Liver (tissue), 9 donors: ENCODE data around the gene ZNF783. TPM values are rescaled to one million over a fixed set of nuclear protein-coding genes. Genes with fewer than 3 reads are reported as not detected.

Source experiments
- DNase-seq: peaks from one replicate; pipeline ENCODE4 v3.0.0-alpha.2; 2017; ENCODE audit warnings: low spot score
- H3K27ac ChIP-seq, 2 donors: one replicate each; pipeline ENCODE4 v1.7.0; 2013; ENCODE audit warnings: inconsistent platforms in 2 of 2, low read length in 2 of 2, control low read depth in 1 of 2, low read depth in 1 of 2, mild to moderate bottlenecking in 1 of 2
- H3K27me3 ChIP-seq, 4 donors: one replicate each; pipeline versions ENCODE4 v1.6.1 to v1.7.0; 2013; ENCODE audit warnings: low read length in 3 of 4, inconsistent platforms in 1 of 4, mild to moderate bottlenecking in 1 of 4, moderate library complexity in 1 of 4; ENCODE audit not compliant: control insufficient read depth in 4 of 4, insufficient read depth in 4 of 4
- H3K36me3 ChIP-seq, 4 donors: one replicate each; pipeline versions ENCODE4 v1.6.1 to v1.7.0; 2013; ENCODE audit warnings: low read length in 3 of 4, mild to moderate bottlenecking in 3 of 4, low read depth in 1 of 4, moderate library complexity in 1 of 4; ENCODE audit not compliant: control insufficient read depth in 4 of 4, insufficient read depth in 3 of 4
- H3K4me1 ChIP-seq, 4 donors: one replicate each; pipeline versions ENCODE4 v1.6.1 to v1.7.0; 2013; ENCODE audit warnings: low read length in 3 of 4, mild to moderate bottlenecking in 3 of 4, moderate library complexity in 1 of 4; ENCODE audit not compliant: control insufficient read depth in 4 of 4, insufficient read depth in 4 of 4
- H3K4me3 ChIP-seq, 3 donors: one replicate each; pipeline versions ENCODE4 v1.6.1 to v1.7.0; 2013; ENCODE audit warnings: low read length in 3 of 3, control low read depth in 1 of 3, low read depth in 1 of 3, mild to moderate bottlenecking in 1 of 3
- H3K9ac ChIP-seq, 2 donors: one replicate each; pipeline ENCODE4 v1.7.0; 2013; ENCODE audit warnings: low read length in 2 of 2, mild to moderate bottlenecking in 2 of 2, moderate library complexity in 2 of 2, control low read depth in 1 of 2, low read depth in 1 of 2
- H3K9me3 ChIP-seq, 4 donors: one replicate each; pipeline versions ENCODE4 v1.6.1 to v1.7.0; 2013; ENCODE audit warnings: low read length in 3 of 4; ENCODE audit not compliant: control insufficient read depth in 4 of 4
- ATF3 ChIP-seq: IDR thresholded peaks from 2 replicates; pipeline ENCODE4 v1.6.1; 2016; ENCODE audit warnings: antibody characterized with exemption
- CTCF ChIP-seq: fragments of 150-350 bp; IDR thresholded peaks from 2 replicates; pipeline ENCODE4 v1.5.1; 2017; ENCODE audit warnings: improper control_type of control experiment, low read depth, low read length; ENCODE audit not compliant: missing input control
- EGR1 ChIP-seq, 2 donors: IDR thresholded peaks; 2 replicates each; pipeline ENCODE4 v1.6.1; 2016 to 2018; ENCODE audit warnings: antibody characterized with exemption in 2 of 2, low read depth in 2 of 2
- FOXA1 ChIP-seq: IDR thresholded peaks from 2 replicates; pipeline ENCODE4 v1.6.1; 2016; ENCODE audit warnings: antibody characterized with exemption
- FOXA2 ChIP-seq: IDR thresholded peaks from 2 replicates; pipeline ENCODE4 v1.6.1; 2016; ENCODE audit warnings: antibody characterized with exemption
- GABPA ChIP-seq, 2 donors: IDR thresholded peaks in 1 of 2; conservative IDR thresholded peaks in 1 of 2; 2 replicates each; pipeline ENCODE4 v1.6.1; 2016; ENCODE audit warnings: antibody characterized with exemption in 2 of 2, mild to moderate bottlenecking in 1 of 2, moderate library complexity in 1 of 2
- HNF4G ChIP-seq: IDR thresholded peaks from 2 replicates; pipeline ENCODE4 v1.6.1; 2016; ENCODE audit warnings: antibody characterized with exemption
- JUND ChIP-seq, 2 donors: IDR thresholded peaks; 2 replicates each; pipeline ENCODE4 v1.6.1; 2016; ENCODE audit warnings: antibody characterized with exemption in 2 of 2
- NR2F2 ChIP-seq: IDR thresholded peaks from 2 replicates; pipeline ENCODE4 v1.6.1; 2016; ENCODE audit warnings: antibody characterized with exemption
- RAD21 ChIP-seq, 2 donors: IDR thresholded peaks; 2 replicates each; pipeline ENCODE4 v1.6.1; 2016; ENCODE audit warnings: antibody characterized with exemption in 2 of 2, mild to moderate bottlenecking in 2 of 2
- REST ChIP-seq: IDR thresholded peaks from 2 replicates; pipeline ENCODE4 v1.6.1; 2016; ENCODE audit warnings: antibody characterized with exemption, mild to moderate bottlenecking
- RXRA ChIP-seq, 2 donors: IDR thresholded peaks; 2 replicates each; pipeline ENCODE4 v1.6.1; 2017 to 2018; ENCODE audit warnings: antibody characterized with exemption in 2 of 2, mild to moderate bottlenecking in 1 of 2
- TAF1 ChIP-seq: conservative IDR thresholded peaks from 2 replicates; pipeline ENCODE4 v1.6.1; 2016; ENCODE audit warnings: antibody characterized with exemption, mild to moderate bottlenecking
- WGBS: extraction: QIAGEN DNeasy Blood & Tissue Kit; methylation state at CpG from one replicate; pipeline ENCODE4 v1.1.7; 2013; 5-methylcytosine and 5-hydroxymethylcytosine counted together
- polyA plus RNA-seq, 2 donors: library from polyadenylated mRNA; stranded (reverse) in 1 of 2; unstranded in 1 of 2; fragments of 200-250 nt in 1 of 2; fragments of >200 nt in 1 of 2; fragmentation: Nextera tagmentation in 1 of 2; extraction: Ambion mirVana in 1 of 2; gene quantifications; one replicate each; pipeline versions ENCODE4 v1.2.1 to v1.2.3, GENCODE V29; 2013 to 2015
- total RNA-seq, 2 donors: library from RNA; depleted of rRNA; stranded (reverse); fragments of >200 nt; gene quantifications; one replicate each; pipeline ENCODE4 v1.2.3, GENCODE V29; 2014
- donor health status: healthy.
- donor health status: healthy.
- donor health status: healthy.
- donor health status: healthy.
- donor health status: healthy.

ZNF783 gene
- total and polyA plus RNA-seq, 4 donors, result 1.5 to 4.3 (median 1.8) TPM

- TF ChIP-seq ATF3, result no peak
- no peak for TF ChIP-seq RXRA (IDR thresholded peaks at IDR 0.05)
- no peak for TF ChIP-seq RAD21 (IDR thresholded peaks at IDR 0.05)
- no peak for TF ChIP-seq NR2F2
- TF ChIP-seq FOXA1, result no peak
- TF ChIP-seq TAF1, result no peak
- no peak for TF ChIP-seq CTCF
- no peak for TF ChIP-seq GABPA (IDR thresholded peaks at IDR 0.05 in 1 of 2, conservative IDR thresholded peaks at IDR 0.05 in 1 of 2)
- no peak for TF ChIP-seq EGR1 (IDR thresholded peaks at IDR 0.05; ENCODE audit: low read depth in 2 of 2)
- Histone ChIP-seq H3K4me3 (no peak overlapping the region), H3K36me3 (no peaks in the 10 kb centered on the region), H3K27me3 (no peaks in the 10 kb centered on the region), H3K9ac (no peak overlapping the region), H3K4me1 (peaks cover 4 to 25% (median 20%) of the 10 kb centered on the region in 4 donors), H3K27ac (no peak overlapping the region), H3K9me3 (no peaks in the 10 kb centered on the region)
- DNase-seq, result no peak
- WGBS, result 83% methylated on average over 7 of the region's 7 CpGs
These were observed 24.5 kb upstream of the ZNF783 start for GRCh38 chr7:149237502-149237901.

GRCh38 chr7:149238051-149238450 is 23.9 kb upstream of the ZNF783 start:
- Histone ChIP-seq H3K27ac (no peak overlapping the region), H3K27me3 (no peaks in the 10 kb centered on the region), H3K4me1 (peaks cover 4 to 29% (median 21%) of the 10 kb centered on the region in 4 donors), H3K4me3 (no peak overlapping the region), H3K9ac (no peak overlapping the region), H3K36me3 (no peaks in the 10 kb centered on the region), H3K9me3 (no peaks in the 10 kb centered on the region)
- no peak for TF ChIP-seq JUND (IDR thresholded peaks at IDR 0.05)
- TF ChIP-seq CTCF, result no peak
- no peak for TF ChIP-seq FOXA2
- TF ChIP-seq HNF4G, result no peak
- TF ChIP-seq REST, result no peak
- 88% methylated on average over 3 of the region's 3 CpGs for WGBS
- no peak for DNase-seq
